ENCODE data around the gene IL13RA1. TPM values are rescaled to one million over a fixed set of nuclear protein-coding genes. Genes with fewer than 3 reads are reported as not detected.

The IL13RA1 gene
- total RNA-seq, 1 donor from 2014 or later = 70.4 TPM

- Mint-ChIP-seq H3K27ac (ENCODE audit: unreplicated experiment) (no peak overlapping the region), H3K9me3 (ENCODE audit: low read depth) (peaks cover 6% of the 10 kb centered on the region), H3K27me3 (ENCODE audit: low read depth) (no peaks in the 10 kb centered on the region), H3K4me1 (ENCODE audit: low read depth) (peaks cover 22% of the 10 kb centered on the region), H3K36me3 (ENCODE audit: low read depth) (no peaks in the 10 kb centered on the region), H3K4me3 (ENCODE audit: unreplicated experiment) (no peak overlapping the region)
- no peak for DNase-seq (ENCODE audit: low spot score)
- TF ChIP-seq CTCF (IDR thresholded peaks at IDR 0.05) = no peak
These were observed 4.0 kb upstream of the IL13RA1 start for GRCh38 chrX:118723376-118723775.

- Mint-ChIP-seq H3K27ac (ENCODE audit: unreplicated experiment) (no peak overlapping the region), H3K9me3 (ENCODE audit: low read depth) (peaks cover 6% of the 10 kb centered on the region), H3K36me3 (ENCODE audit: low read depth) (no peaks in the 10 kb centered on the region), H3K27me3 (ENCODE audit: low read depth) (no peaks in the 10 kb centered on the region), H3K4me3 (ENCODE audit: unreplicated experiment) (no peak overlapping the region), H3K4me1 (ENCODE audit: low read depth) (peaks cover 31% of the 10 kb centered on the region)
- TF ChIP-seq CTCF (IDR thresholded peaks at IDR 0.05) = no peak
- DNase-seq (ENCODE audit: low spot score) = no peak
These were observed 3.0 kb upstream of the IL13RA1 start for GRCh38 chrX:118724365-118724764.

- Mint-ChIP-seq H3K9me3 (ENCODE audit: low read depth) (peaks cover 6% of the 10 kb centered on the region), H3K4me1 (ENCODE audit: low read depth) (peaks cover 35% of the 10 kb centered on the region), H3K4me3 (ENCODE audit: unreplicated experiment) (no peak overlapping the region), H3K27ac (ENCODE audit: unreplicated experiment) (peak overlapping the region; percentile 57), H3K27me3 (ENCODE audit: low read depth) (no peaks in the 10 kb centered on the region), H3K36me3 (ENCODE audit: low read depth) (no peaks in the 10 kb centered on the region)
- no peak for DNase-seq (ENCODE audit: low spot score)
- no peak for TF ChIP-seq CTCF (IDR thresholded peaks at IDR 0.05)
These were observed 2.6 kb upstream of the IL13RA1 start for GRCh38 chrX:118724775-118725174.

GRCh38 chrX:118726396-118726795 is 1.0 kb upstream of the IL13RA1 start:
- H3K36me3 Mint-ChIP-seq (ENCODE audit: low read depth) = no peaks in the 10 kb centered on the region
- H3K4me1 Mint-ChIP-seq (ENCODE audit: low read depth) = peaks cover 50% of the 10 kb centered on the region
- no peaks in the 10 kb centered on the region for H3K27me3 Mint-ChIP-seq (ENCODE audit: low read depth)
- TF ChIP-seq CTCF (IDR thresholded peaks at IDR 0.05) = no peak
- H3K9me3 Mint-ChIP-seq (ENCODE audit: low read depth) = peaks cover 6% of the 10 kb centered on the region
- DNase-seq (ENCODE audit: low spot score) = no peak
- peak overlapping the region; percentile 83 for H3K27ac Mint-ChIP-seq (ENCODE audit: unreplicated experiment)
- H3K4me3 Mint-ChIP-seq (ENCODE audit: unreplicated experiment) = peak overlapping the region; percentile 63

GRCh38 chrX:118727686-118728339 is 407 bp downstream of the IL13RA1 start:
- peaks cover 50% of the 10 kb centered on the region for H3K4me1 Mint-ChIP-seq (ENCODE audit: low read depth)
- peaks cover 2% of the 10 kb centered on the region for H3K9me3 Mint-ChIP-seq (ENCODE audit: low read depth)
- H3K36me3 Mint-ChIP-seq (ENCODE audit: low read depth) = no peaks in the 10 kb centered on the region
- H3K27me3 Mint-ChIP-seq (ENCODE audit: low read depth) = no peaks in the 10 kb centered on the region
- DNase-seq (ENCODE audit: low spot score) = no peak
- peak overlapping the region; percentile 68 for H3K27ac Mint-ChIP-seq (ENCODE audit: unreplicated experiment)
- H3K4me3 Mint-ChIP-seq (ENCODE audit: unreplicated experiment) = peak overlapping the region; percentile 75
- TF ChIP-seq CTCF (IDR thresholded peaks at IDR 0.05) = no peak
